PC-3 (cell line): ENCODE measurements around the gene PNMA8B.

Source experiments
- CTCF ChIP-seq: fragments of 300-600 bp; sonication (generic); conservative IDR thresholded peaks from 2 replicates; pipeline ENCODE4 v1.5.1; 2017; ENCODE audit warnings: antibody characterized with exemption, low read depth, mild to moderate bottlenecking, low read length
- EZH2 ChIP-seq: fragments of 300-600 bp; sonication (generic); IDR thresholded peaks from one replicate; pipeline ENCODE4 v1.6.1; 2017; ENCODE audit warnings: antibody characterized with exemption, mild to moderate bottlenecking, low read length; ENCODE audit not compliant: unreplicated experiment
- EZH2phosphoT487 ChIP-seq: fragments of 300-600 bp; sonication (generic); IDR thresholded peaks from 2 replicates; pipeline ENCODE4 v1.6.1; 2018; ENCODE audit warnings: mild to moderate bottlenecking, antibody characterized with exemption, low read length, borderline replicate concordance

- TF ChIP-seq CTCF (no peak), EZH2 (no peak), EZH2phosphoT487 (no peak)
Observed at GRCh38 chr19:46474211-46474610, 21.5 kb downstream of the PNMA8B start.
